Natural killer cell (primary cell): ENCODE data around the gene PTGDR. TPM values are rescaled to one million over a fixed set of nuclear protein-coding genes. Genes with fewer than 3 reads are reported as not detected.

Experiments used
- ATAC-seq, 3 donors: fragments of 150-1000 bp in 2 of 3; fragments of 200-7000 bp in 1 of 3; cut with Tn5 transposase; 1 replicate in 1 of 3; 2 replicates in 2 of 3; pipeline ENCODE4 v1.10.0; 2021; ENCODE audit warnings: mild to moderate bottlenecking in 2 of 3, moderate library complexity in 2 of 3
- DNase-seq, 2 donors: peaks; one replicate each; pipeline versions ENCODE4 v3.0.0 to v3.0.0-alpha.2; 2013 to 2021; ENCODE audit warnings: mixed read lengths in 1 of 2
- H3K27ac ChIP-seq: one replicate; pipeline ENCODE4 v1.5.1; 2013; ENCODE audit warnings: mild to moderate bottlenecking, low read length
- H3K27me3 ChIP-seq: one replicate; pipeline ENCODE4 v1.6.1; 2013; ENCODE audit warnings: low read length; ENCODE audit not compliant: control insufficient read depth, insufficient read depth
- H3K36me3 ChIP-seq: one replicate; pipeline ENCODE4 v1.6.1; 2013; ENCODE audit warnings: low read length; ENCODE audit not compliant: control insufficient read depth, insufficient read depth
- H3K4me1 ChIP-seq: one replicate; pipeline ENCODE4 v1.6.1; 2013; ENCODE audit warnings: low read length; ENCODE audit not compliant: control insufficient read depth, insufficient read depth
- H3K4me3 ChIP-seq: one replicate; pipeline ENCODE4 v1.5.1; 2013; ENCODE audit warnings: low read length
- H3K9me3 ChIP-seq: one replicate; pipeline ENCODE4 v1.6.1; 2013; ENCODE audit warnings: low read length; ENCODE audit not compliant: control insufficient read depth, insufficient read depth
- H3K27ac Mint-ChIP-seq, 2 donors: one replicate each; pipeline ENCODE4 v1.8.0; 2022; ENCODE audit warnings: mild to moderate bottlenecking in 2 of 2, mixed read lengths in 2 of 2, moderate library complexity in 1 of 2
- H3K27me3 Mint-ChIP-seq, 2 donors: one replicate each; pipeline ENCODE4 v1.8.0; 2022; ENCODE audit warnings: low read depth in 2 of 2, mixed read lengths in 2 of 2
- H3K36me3 Mint-ChIP-seq: one replicate; pipeline ENCODE4 v1.8.0; 2022; ENCODE audit warnings: mixed read lengths
- H3K4me1 Mint-ChIP-seq, 2 donors: one replicate each; pipeline ENCODE4 v1.8.0; 2022; ENCODE audit warnings: mixed read lengths in 2 of 2
- H3K4me3 Mint-ChIP-seq: one replicate; pipeline ENCODE4 v1.8.0; 2022; ENCODE audit warnings: mild to moderate bottlenecking, moderate library complexity, mixed read lengths
- H3K9me3 Mint-ChIP-seq, 2 donors: one replicate each; pipeline ENCODE4 v1.8.0; 2022; ENCODE audit warnings: mixed read lengths in 2 of 2
- WGBS: methylation state at CpG from one replicate; pipeline ENCODE4 v1.1.7; 2013; ENCODE audit warnings: missing lambda C conversion rate; ENCODE audit not compliant: insufficient coverage; 5-methylcytosine and 5-hydroxymethylcytosine counted together
- intact Hi-C: fragments of 100-400 bp; cut with micrococcal nuclease; formaldehyde crosslinking; loops from one replicate; pipeline ENCODE4 v1.14.2; 2022
- total RNA-seq, 4 donors: library from RNA; stranded (reverse); fragments of 120-200 nt in 1 of 4; gene quantifications; one replicate each; pipeline versions ENCODE4 v1.2.3 to v1.2.4, GENCODE V29; 2013 to 2022
- TF ChIP-seq, protein P1 (sequence below): fragments of 200-600 bp; IDR thresholded peaks from one replicate; pipeline ENCODE4 v1.8.0; 2022; ENCODE audit warnings: antibody characterized with exemption

Gene PTGDR, protein sequence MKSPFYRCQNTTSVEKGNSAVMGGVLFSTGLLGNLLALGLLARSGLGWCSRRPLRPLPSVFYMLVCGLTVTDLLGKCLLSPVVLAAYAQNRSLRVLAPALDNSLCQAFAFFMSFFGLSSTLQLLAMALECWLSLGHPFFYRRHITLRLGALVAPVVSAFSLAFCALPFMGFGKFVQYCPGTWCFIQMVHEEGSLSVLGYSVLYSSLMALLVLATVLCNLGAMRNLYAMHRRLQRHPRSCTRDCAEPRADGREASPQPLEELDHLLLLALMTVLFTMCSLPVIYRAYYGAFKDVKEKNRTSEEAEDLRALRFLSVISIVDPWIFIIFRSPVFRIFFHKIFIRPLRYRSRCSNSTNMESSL
- total RNA-seq: 100 to 1,000 TPM; 106 to 140 (median 112) TPM
- 75.0 TPM for total RNA-seq (2013)

DNA sequence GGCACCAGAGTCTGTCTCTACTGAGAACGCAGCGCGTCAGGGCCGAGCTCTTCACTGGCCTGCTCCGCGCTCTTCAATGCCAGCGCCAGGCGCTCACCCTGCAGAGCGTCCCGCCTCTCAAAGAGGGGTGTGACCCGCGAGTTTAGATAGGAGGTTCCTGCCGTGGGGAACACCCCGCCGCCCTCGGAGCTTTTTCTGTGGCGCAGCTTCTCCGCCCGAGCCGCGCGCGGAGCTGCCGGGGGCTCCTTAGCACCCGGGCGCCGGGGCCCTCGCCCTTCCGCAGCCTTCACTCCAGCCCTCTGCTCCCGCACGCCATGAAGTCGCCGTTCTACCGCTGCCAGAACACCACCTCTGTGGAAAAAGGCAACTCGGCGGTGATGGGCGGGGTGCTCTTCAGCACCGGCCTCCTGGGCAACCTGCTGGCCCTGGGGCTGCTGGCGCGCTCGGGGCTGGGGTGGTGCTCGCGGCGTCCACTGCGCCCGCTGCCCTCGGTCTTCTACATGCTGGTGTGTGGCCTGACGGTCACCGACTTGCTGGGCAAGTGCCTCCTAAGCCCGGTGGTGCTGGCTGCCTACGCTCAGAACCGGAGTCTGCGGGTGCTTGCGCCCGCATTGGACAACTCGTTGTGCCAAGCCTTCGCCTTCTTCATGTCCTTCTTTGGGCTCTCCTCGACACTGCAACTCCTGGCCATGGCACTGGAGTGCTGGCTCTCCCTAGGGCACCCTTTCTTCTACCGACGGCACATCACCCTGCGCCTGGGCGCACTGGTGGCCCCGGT is at the start of gene PTGDR:
Gene PTGDR (plus strand): TSS at position 198 of the 778 bp plus-strand sequence. CDS start 117 bp downstream, at position 315.
- Histone ChIP-seq H3K36me3 (peaks cover 11% of the 10 kb centered on the region), H3K27me3 (no peaks in the 10 kb centered on the region), H3K9me3 (no peaks in the 10 kb centered on the region), H3K4me3 (peak within 1 kb of the TSS; percentile 89), H3K4me1 (peaks cover 43% of the 10 kb centered on the region), H3K27ac (peak within 1 kb of the TSS; percentile 75)
- TF ChIP-seq, protein P1, sequence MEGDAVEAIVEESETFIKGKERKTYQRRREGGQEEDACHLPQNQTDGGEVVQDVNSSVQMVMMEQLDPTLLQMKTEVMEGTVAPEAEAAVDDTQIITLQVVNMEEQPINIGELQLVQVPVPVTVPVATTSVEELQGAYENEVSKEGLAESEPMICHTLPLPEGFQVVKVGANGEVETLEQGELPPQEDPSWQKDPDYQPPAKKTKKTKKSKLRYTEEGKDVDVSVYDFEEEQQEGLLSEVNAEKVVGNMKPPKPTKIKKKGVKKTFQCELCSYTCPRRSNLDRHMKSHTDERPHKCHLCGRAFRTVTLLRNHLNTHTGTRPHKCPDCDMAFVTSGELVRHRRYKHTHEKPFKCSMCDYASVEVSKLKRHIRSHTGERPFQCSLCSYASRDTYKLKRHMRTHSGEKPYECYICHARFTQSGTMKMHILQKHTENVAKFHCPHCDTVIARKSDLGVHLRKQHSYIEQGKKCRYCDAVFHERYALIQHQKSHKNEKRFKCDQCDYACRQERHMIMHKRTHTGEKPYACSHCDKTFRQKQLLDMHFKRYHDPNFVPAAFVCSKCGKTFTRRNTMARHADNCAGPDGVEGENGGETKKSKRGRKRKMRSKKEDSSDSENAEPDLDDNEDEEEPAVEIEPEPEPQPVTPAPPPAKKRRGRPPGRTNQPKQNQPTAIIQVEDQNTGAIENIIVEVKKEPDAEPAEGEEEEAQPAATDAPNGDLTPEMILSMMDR: no peak
- peaks cover 24% of the 10 kb centered on the region for H3K36me3 Mint-ChIP-seq
- H3K27ac Mint-ChIP-seq: peak within 1 kb of the TSS; percentile 95 to 100
- DNase-seq (peak; percentile 68 to 71), ATAC-seq (peak; percentile 73 to 83 (median 75))
- H3K27me3 Mint-ChIP-seq: no peaks in the 10 kb centered on the region
- 2% methylated on average over 63 of the region's 63 CpGs for WGBS
- no peaks in the 10 kb centered on the region for H3K9me3 Mint-ChIP-seq
- peaks cover 63 to 79% of the 10 kb centered on the region in 2 donors for H3K4me1 Mint-ChIP-seq
- H3K4me3 Mint-ChIP-seq: peak within 1 kb of the TSS; percentile 99
- intact Hi-C loops: loop anchor here (1.0 to 5.0 kb wide), 5 partner anchors 19 to 277 kb away; partner anchors contain the start of gene NID2

DNA sequence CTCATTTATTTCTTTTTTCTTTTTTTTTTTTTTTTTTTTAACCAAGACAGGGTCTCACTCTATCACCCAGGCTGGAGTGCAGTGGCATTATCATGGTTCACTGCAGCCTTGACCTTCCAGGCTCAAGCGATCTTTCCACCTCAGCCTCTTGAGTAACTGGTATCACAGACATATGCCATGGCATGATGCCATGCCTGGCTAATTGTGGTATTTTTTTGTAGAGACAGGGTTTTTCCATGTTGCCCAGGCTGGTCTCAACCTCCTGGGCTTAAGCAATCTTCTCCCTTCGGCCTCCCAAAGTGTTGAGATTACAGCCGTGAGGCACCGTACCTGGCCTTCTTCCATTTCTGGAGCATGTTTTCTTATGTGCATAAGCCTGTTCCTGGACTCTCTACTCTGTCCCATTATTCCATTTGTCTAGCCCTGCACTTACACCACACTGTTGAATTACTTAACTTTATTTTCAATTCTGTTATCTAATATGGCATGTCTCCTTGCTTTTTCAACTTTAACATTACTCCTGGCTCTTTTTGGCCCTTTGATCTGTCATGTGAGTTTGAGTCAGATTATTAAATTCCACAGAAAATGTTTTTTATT is 47.9 kb upstream of the PTGDR start:
- no peaks in the 10 kb centered on the region for H3K9me3 ChIP-seq
- H3K27ac ChIP-seq: no peak overlapping the region
- no peaks in the 10 kb centered on the region for H3K36me3 ChIP-seq
- intact Hi-C loops: no loop called here
- WGBS: 98% methylated on average over 4 of the region's 4 CpGs
- Mint-ChIP-seq H3K27ac (no peak overlapping the region), H3K27me3 (no peaks in the 10 kb centered on the region), H3K4me3 (no peak overlapping the region), H3K36me3 (no peaks in the 10 kb centered on the region), H3K9me3 (no peaks in the 10 kb centered on the region), H3K4me1 (peaks cover 20 to 27% of the 10 kb centered on the region in 2 donors)
- DNase-seq (no peak), ATAC-seq (no peak)
- TF ChIP-seq, protein P1: no peak
- H3K4me1 ChIP-seq: peaks cover 11% of the 10 kb centered on the region
- no peaks in the 10 kb centered on the region for H3K27me3 ChIP-seq
- H3K4me3 ChIP-seq: no peak overlapping the region

DNA sequence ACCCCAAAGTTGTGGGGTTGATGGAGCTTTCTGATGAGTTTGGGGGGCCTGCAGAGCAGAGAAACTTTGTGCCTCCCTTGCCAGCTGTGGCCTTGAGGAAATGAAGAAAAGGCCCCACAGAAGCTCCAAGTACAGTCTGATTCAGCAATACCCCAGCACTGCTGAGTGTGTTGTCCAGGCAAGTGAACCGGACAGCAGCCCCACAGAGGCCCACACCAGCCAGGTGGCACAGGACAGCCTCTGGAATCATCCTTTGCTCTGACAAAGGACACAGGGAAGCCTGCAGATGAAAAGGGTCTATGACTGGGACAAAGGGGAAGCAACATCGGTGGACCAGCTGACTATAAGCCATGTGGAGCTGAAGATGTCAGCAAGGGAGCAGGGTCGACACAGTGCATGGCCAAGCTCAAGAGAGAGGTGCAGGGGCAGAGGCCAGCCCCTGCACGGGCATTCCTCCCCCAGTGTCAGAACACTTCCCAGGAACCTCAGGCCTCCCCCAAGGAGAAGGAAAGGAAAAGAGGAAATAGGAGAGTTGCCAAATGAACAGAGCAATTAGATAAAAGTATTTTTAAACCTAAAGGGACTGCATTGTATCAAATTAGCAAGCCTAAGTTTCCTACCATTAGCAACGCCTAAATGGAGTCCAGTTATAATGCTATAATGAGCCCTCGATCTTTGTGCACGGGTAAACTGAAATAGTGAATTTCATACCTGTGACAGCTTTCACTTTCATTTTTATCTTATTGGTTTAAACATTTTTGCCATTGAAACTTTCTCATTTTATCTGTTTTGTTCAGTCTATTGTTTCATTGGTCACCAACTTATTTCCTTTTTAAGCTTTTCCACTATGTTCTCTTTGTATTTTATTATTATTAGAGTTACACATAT is 46.3 kb upstream of the PTGDR start:
- Mint-ChIP-seq H3K36me3 (no peaks in the 10 kb centered on the region), H3K4me3 (peak overlapping the region; percentile 88), H3K9me3 (no peaks in the 10 kb centered on the region), H3K4me1 (peaks cover 20 to 27% of the 10 kb centered on the region in 2 donors), H3K27me3 (no peaks in the 10 kb centered on the region), H3K27ac (peak overlapping the region; percentile 86 to 96)
- no peaks in the 10 kb centered on the region for H3K27me3 ChIP-seq
- TF ChIP-seq, protein P1: no peak
- H3K4me1 ChIP-seq: peaks cover 11% of the 10 kb centered on the region
- H3K27ac ChIP-seq: peak overlapping the region; percentile 71
- peak; percentile 48 to 77 (median 52) for ATAC-seq
- 34% methylated on average over 6 of the region's 7 CpGs for WGBS
- intact Hi-C loops: no loop called here
- peak in 1 of 2 donors; percentile 33 for DNase-seq
- peak overlapping the region; percentile 37 for H3K4me3 ChIP-seq
- no peaks in the 10 kb centered on the region for H3K9me3 ChIP-seq
- H3K36me3 ChIP-seq: no peaks in the 10 kb centered on the region
